Nephron (organoid): ENCODE measurements around the gene KCNN3.
A peak's percentile ranks its signal among the peaks of the same experiment; 100 is the strongest.

ENCODE experiments used
- H3K27ac Mint-ChIP-seq, 3 experiments: 2 replicates each; pipeline ENCODE4 v1.8.0; 2020; ENCODE audit warnings: mixed read lengths in 3 of 3, mild to moderate bottlenecking in 2 of 3, moderate library complexity in 1 of 3
- H3K27me3 Mint-ChIP-seq: 2 replicates; pipeline ENCODE4 v1.8.0; 2021; ENCODE audit warnings: low read depth, mild to moderate bottlenecking, moderate library complexity, mixed read lengths
- H3K36me3 Mint-ChIP-seq: 2 replicates; pipeline ENCODE4 v1.8.0; 2020; ENCODE audit warnings: low read depth, mixed read lengths
- H3K4me1 Mint-ChIP-seq: 2 replicates; pipeline ENCODE4 v1.8.0; 2020; ENCODE audit warnings: mixed read lengths
- H3K4me3 Mint-ChIP-seq, 3 experiments: 2 replicates each; pipeline ENCODE4 v1.8.0; 2020; ENCODE audit warnings: mild to moderate bottlenecking in 3 of 3, mixed read lengths in 3 of 3, moderate library complexity in 2 of 3
- H3K9me3 Mint-ChIP-seq: 2 replicates; pipeline ENCODE4 v1.8.0; 2020; ENCODE audit warnings: mixed read lengths
- CTCF ChIP-seq, 3 experiments: fragments of 200-600 bp; sonication (generic); IDR thresholded peaks; one replicate each; pipeline ENCODE4 v1.5.0; 2021; ENCODE audit warnings: antibody characterized with exemption in 3 of 3; ENCODE audit not compliant: unreplicated experiment in 3 of 3

The KCNN3 gene

GRCh38 chr1:154876842-154877369 lies 6.8 kb upstream of the KCNN3 start:
- H3K4me1 Mint-ChIP-seq = no peaks in the 10 kb centered on the region
- H3K4me3 Mint-ChIP-seq = no peak overlapping the region
- no peaks in the 10 kb centered on the region for H3K36me3 Mint-ChIP-seq
- H3K27me3 Mint-ChIP-seq = peaks cover 35% of the 10 kb centered on the region
- TF ChIP-seq CTCF (IDR thresholded peaks at IDR 0.05; ENCODE audit: unreplicated experiment in 3 of 3) = no peak
- H3K9me3 Mint-ChIP-seq = no peaks in the 10 kb centered on the region
- H3K27ac Mint-ChIP-seq = no peak overlapping the region

- Mint-ChIP-seq H3K4me1 (peaks cover 16% of the 10 kb centered on the region), H3K27ac (no peak overlapping the region), H3K4me3 (no peak overlapping the region), H3K9me3 (no peaks in the 10 kb centered on the region), H3K27me3 (peaks cover 39% of the 10 kb centered on the region), H3K36me3 (no peaks in the 10 kb centered on the region)
- TF ChIP-seq CTCF (IDR thresholded peaks at IDR 0.05; ENCODE audit: unreplicated experiment in 3 of 3) = no peak
These were observed 4.4 kb upstream of the KCNN3 start for GRCh38 chr1:154874465-154874864.

GRCh38 chr1:154873321-154873950 lies 3.4 kb upstream of the KCNN3 start:
- H3K9me3 Mint-ChIP-seq = no peaks in the 10 kb centered on the region
- H3K4me1 Mint-ChIP-seq = peaks cover 26% of the 10 kb centered on the region
- no peak overlapping the region for H3K4me3 Mint-ChIP-seq
- peaks cover 43% of the 10 kb centered on the region for H3K27me3 Mint-ChIP-seq
- no peak for TF ChIP-seq CTCF (IDR thresholded peaks at IDR 0.05; ENCODE audit: unreplicated experiment in 3 of 3)
- no peaks in the 10 kb centered on the region for H3K36me3 Mint-ChIP-seq
- H3K27ac Mint-ChIP-seq = no peak overlapping the region

GRCh38 chr1:154871374-154871773 lies 1.3 kb upstream of the KCNN3 start:
- H3K9me3 Mint-ChIP-seq = no peaks in the 10 kb centered on the region
- peaks cover 51% of the 10 kb centered on the region for H3K27me3 Mint-ChIP-seq
- H3K36me3 Mint-ChIP-seq = no peaks in the 10 kb centered on the region
- TF ChIP-seq CTCF (IDR thresholded peaks at IDR 0.05; ENCODE audit: unreplicated experiment in 3 of 3) = no peak
- H3K4me3 Mint-ChIP-seq = peak overlapping the region in 2 of 3 experiments; percentile 51 to 56
- H3K27ac Mint-ChIP-seq = no peak overlapping the region
- H3K4me1 Mint-ChIP-seq = peaks cover 46% of the 10 kb centered on the region

GRCh38 chr1:154870734-154871133 lies 653 bp upstream of the KCNN3 start:
- peaks cover 56% of the 10 kb centered on the region for H3K27me3 Mint-ChIP-seq
- no peaks in the 10 kb centered on the region for H3K9me3 Mint-ChIP-seq
- H3K4me1 Mint-ChIP-seq = peaks cover 53% of the 10 kb centered on the region
- TF ChIP-seq CTCF (IDR thresholded peaks at IDR 0.05; ENCODE audit: unreplicated experiment in 3 of 3) = no peak
- H3K4me3 Mint-ChIP-seq = no peak overlapping the region
- H3K27ac Mint-ChIP-seq = no peak overlapping the region
- no peaks in the 10 kb centered on the region for H3K36me3 Mint-ChIP-seq
